Forelimb muscle (tissue), 1 donor: Measurements from ENCODE around the gene ANKRD49. TPM values are rescaled to one million over a fixed set of nuclear protein-coding genes. Genes with fewer than 3 reads are reported as not detected.
"Not testable (repeated sequence)": the region's sequence is repeated elsewhere in the genome, so short reads cannot be mapped to it uniquely, and the experiment has no call there.

Experiments
- DNase-seq: peaks from one replicate; pipeline ENCODE4 v3.0.0-alpha.2; 2013; ENCODE audit warnings: low read depth
- polyA plus RNA-seq: library from polyadenylated mRNA; unstranded; fragments of 120-200 nt; gene quantifications from one replicate; pipeline ENCODE4 v1.2.1, GENCODE V29; 2013; ENCODE audit not compliant: insufficient read length

Gene ANKRD49
- polyA plus RNA-seq, result 10.2 TPM

- peak; percentile 97 for DNase-seq
These were observed at the start of gene ANKRD49, which contains the start of gene MRE11 for GRCh38 chr11:94493281-94494125. Gene ANKRD49 (plus strand): TSS chr11:94493984. CDS start chr11:94496694, 2,710 bp downstream. Gene MRE11 (minus strand): TSS chr11:94493844. CDS start chr11:94492801, 1,043 bp downstream.

GRCh38 chr11:94445641-94446040, 48.1 kb upstream of the ANKRD49 start:
- DNase-seq, result no peak

- DNase-seq, result no peak
These were observed 46.6 kb upstream of the ANKRD49 start for GRCh38 chr11:94447149-94447548.

GRCh38 chr11:94449029-94449428, 44.8 kb upstream of the ANKRD49 start:
- DNase-seq, result no peak

GRCh38 chr11:94449437-94449836, 44.3 kb upstream of the ANKRD49 start:
- no peak for DNase-seq

- no peak for DNase-seq
These were observed 43.7 kb upstream of the ANKRD49 start for GRCh38 chr11:94450048-94450447.

GRCh38 chr11:94452988-94453387, 40.8 kb upstream of the ANKRD49 start:
- DNase-seq, result no peak

GRCh38 chr11:94454301-94454700, 39.5 kb upstream of the ANKRD49 start:
- no peak for DNase-seq

GRCh38 chr11:94455861-94456260, 37.9 kb upstream of the ANKRD49 start:
- DNase-seq, result no peak

- no peak for DNase-seq
These were observed 36.4 kb upstream of the ANKRD49 start for GRCh38 chr11:94457118-94458029.

GRCh38 chr11:94459576-94459975, 34.2 kb upstream of the ANKRD49 start:
- DNase-seq, result no peak

- DNase-seq, result no peak
These were observed 24.4 kb upstream of the ANKRD49 start for GRCh38 chr11:94469416-94469815.

- peak; percentile 5 for DNase-seq
These were observed 20.6 kb upstream of the ANKRD49 start for GRCh38 chr11:94472916-94473799.

GRCh38 chr11:94477624-94478023, 16.2 kb upstream of the ANKRD49 start:
- DNase-seq, result no peak

GRCh38 chr11:94481342-94481741, 12.4 kb upstream of the ANKRD49 start:
- DNase-seq, result no peak

GRCh38 chr11:94486068-94486467, 7.7 kb upstream of the ANKRD49 start:
- no peak for DNase-seq

- no peak for DNase-seq
These were observed 419 bp downstream of the ANKRD49 start for GRCh38 chr11:94494126-94494680.

- DNase-seq, result no peak
These were observed 6.4 kb downstream of the ANKRD49 start for GRCh38 chr11:94500181-94500580.

GRCh38 chr11:94501522-94501921, 7.7 kb downstream of the ANKRD49 start:
- no peak for DNase-seq

GRCh38 chr11:94504689-94505293, 11.0 kb downstream of the ANKRD49 start:
- peak; percentile 17 for DNase-seq

- DNase-seq, result not testable (repeated sequence)
These were observed 12.7 kb downstream of the ANKRD49 start for GRCh38 chr11:94506513-94506912.
